K562 (cell line): ENCODE results near the gene EEF2. TPM values are rescaled to one million over a fixed set of nuclear protein-coding genes. Genes with fewer than 3 reads are reported as not detected.

Source experiments
- E2F3 ChIP-seq: fragments of 250-450 bp; sonication (Bioruptor Pico); IDR thresholded peaks from 2 replicates; pipeline ENCODE4 v1.4.0; 2020; ENCODE audit warnings: mild to moderate bottlenecking
- NCOA2 ChIP-seq, 2 experiments: fragments of 450-650 bp; IDR thresholded peaks; 2 replicates each; pipeline ENCODE4 v1.6.1; 2018; ENCODE audit warnings: mild to moderate bottlenecking in 2 of 2, moderate library complexity in 1 of 2; ENCODE audit not compliant: partially characterized antibody in 2 of 2
- polyA plus RNA-seq, 8 experiments: library from polyadenylated mRNA; depleted of rRNA in 4 of 8; stranded (reverse) in 5 of 8; unstranded in 3 of 8; fragments of >200 nt; fragmentation: Nextera tagmentation in 2 of 8; fragmentation: Illumina TruSeq in 1 of 8; extraction: Ambion mirVana in 2 of 8; extraction: Trizol in 1 of 8; gene quantifications; 2 replicates each; pipeline versions ENCODE4 v1.2.1 to v1.2.3, GENCODE V29; 2011 to 2014; ENCODE audit warnings: inconsistent platforms in 1 of 8, missing spikeins in 1 of 8
- total RNA-seq, 7 experiments: library from RNA; depleted of rRNA in 6 of 7; stranded (reverse); fragments of >200 nt in 6 of 7; fragmentation: Illumina TruSeq in 2 of 7; extraction: Trizol in 2 of 7; gene quantifications; 2 replicates each; pipeline versions ENCODE4 v1.2.1 to v1.2.3, GENCODE V29; 2011 to 2021; ENCODE audit warnings: low replicate concordance in 1 of 7
- TF ChIP-seq, protein P1 (sequence below): fragments of 250-450 bp; sonication (Bioruptor Pico); IDR thresholded peaks from 2 replicates; pipeline ENCODE4 v1.4.0; 2020
- TF ChIP-seq, protein P2 (sequence below): sonication (generic); formaldehyde crosslinking; IDR thresholded peaks from 2 replicates; pipeline ENCODE4 v1.8.1; 2023; ENCODE audit warnings: missing genetic modification reagents, mild to moderate bottlenecking, borderline replicate concordance
- TF ChIP-seq, protein P3 (sequence below), 2 experiments: IDR thresholded peaks; 2 replicates each; pipeline ENCODE4 v1.6.1; 2011; ENCODE audit warnings: borderline replicate concordance in 1 of 2, control low read depth in 1 of 2, low read depth in 1 of 2, low read length in 1 of 2, mild to moderate bottlenecking in 1 of 2, mixed read lengths in 1 of 2, moderate library complexity in 1 of 2; ENCODE audit not compliant: insufficient read depth in 1 of 2, insufficient read length in 1 of 2, poor library complexity in 1 of 2, severe bottlenecking in 1 of 2; ENCODE audit errors: extremely low read depth in 1 of 2
- TF ChIP-seq, protein P4 (sequence below): conservative IDR thresholded peaks from 2 replicates; pipeline ENCODE4 v1.6.1; 2011; ENCODE audit warnings: low read depth, mild to moderate bottlenecking, low read length; ENCODE audit not compliant: control insufficient read depth
- TF ChIP-seq, protein P5 (sequence below): sonication (generic); formaldehyde crosslinking; IDR thresholded peaks from 2 replicates; pipeline ENCODE4 v1.8.1; 2022; ENCODE audit warnings: missing genetic modification reagents
- TF ChIP-seq, protein P6 (sequence below): fragments of 250-450 bp; sonication (Bioruptor Pico); IDR thresholded peaks from 2 replicates; pipeline ENCODE4 v1.8.0; 2021; ENCODE audit warnings: borderline replicate concordance, mild to moderate bottlenecking, moderate library complexity; ENCODE audit not compliant: poor library complexity, severe bottlenecking

Gene EEF2
- total and polyA plus RNA-seq, 9 of the 15 experiments (the other 6 are each of a cell fraction or from before 2014, with no cell fraction given) = 372 to 3,003 (median 1,453) TPM

DNA sequence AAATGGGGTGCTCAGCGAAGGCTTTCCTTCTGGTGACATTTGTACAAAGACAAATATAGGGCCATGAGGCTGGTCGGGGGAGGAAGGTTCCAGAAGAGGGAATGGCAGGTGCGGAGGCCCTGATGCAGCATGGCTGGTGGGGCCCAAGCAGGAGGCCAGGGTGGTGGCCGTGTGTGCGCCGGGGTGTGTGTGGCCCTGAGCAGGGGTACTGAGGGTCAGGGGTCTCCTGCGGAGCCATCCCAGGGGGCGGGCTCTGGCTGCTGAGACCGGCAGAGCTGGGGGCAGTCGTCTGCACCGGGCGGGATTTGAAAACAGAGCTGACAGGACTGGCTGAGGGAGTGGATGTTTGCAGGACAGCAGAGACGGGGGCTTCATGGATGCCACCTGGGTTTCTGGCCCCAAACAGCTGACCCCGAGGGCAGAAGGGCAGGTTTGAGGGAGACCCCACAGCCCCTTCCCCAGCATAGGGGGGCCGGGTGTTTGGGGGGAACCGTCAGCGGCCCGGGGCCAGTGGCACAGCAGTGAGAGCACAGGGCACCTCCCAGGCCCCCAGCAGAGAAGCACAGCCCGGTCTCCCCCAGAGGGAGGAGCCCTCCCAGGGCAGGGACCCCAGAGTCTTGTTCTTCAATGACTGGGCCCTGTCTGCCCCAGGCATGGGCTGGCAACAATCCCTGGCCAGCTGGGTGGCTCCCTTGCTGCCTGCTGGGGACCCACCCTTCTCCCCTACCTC lies 33.7 kb upstream of the EEF2 start (continued):
- TF ChIP-seq, protein P1, sequence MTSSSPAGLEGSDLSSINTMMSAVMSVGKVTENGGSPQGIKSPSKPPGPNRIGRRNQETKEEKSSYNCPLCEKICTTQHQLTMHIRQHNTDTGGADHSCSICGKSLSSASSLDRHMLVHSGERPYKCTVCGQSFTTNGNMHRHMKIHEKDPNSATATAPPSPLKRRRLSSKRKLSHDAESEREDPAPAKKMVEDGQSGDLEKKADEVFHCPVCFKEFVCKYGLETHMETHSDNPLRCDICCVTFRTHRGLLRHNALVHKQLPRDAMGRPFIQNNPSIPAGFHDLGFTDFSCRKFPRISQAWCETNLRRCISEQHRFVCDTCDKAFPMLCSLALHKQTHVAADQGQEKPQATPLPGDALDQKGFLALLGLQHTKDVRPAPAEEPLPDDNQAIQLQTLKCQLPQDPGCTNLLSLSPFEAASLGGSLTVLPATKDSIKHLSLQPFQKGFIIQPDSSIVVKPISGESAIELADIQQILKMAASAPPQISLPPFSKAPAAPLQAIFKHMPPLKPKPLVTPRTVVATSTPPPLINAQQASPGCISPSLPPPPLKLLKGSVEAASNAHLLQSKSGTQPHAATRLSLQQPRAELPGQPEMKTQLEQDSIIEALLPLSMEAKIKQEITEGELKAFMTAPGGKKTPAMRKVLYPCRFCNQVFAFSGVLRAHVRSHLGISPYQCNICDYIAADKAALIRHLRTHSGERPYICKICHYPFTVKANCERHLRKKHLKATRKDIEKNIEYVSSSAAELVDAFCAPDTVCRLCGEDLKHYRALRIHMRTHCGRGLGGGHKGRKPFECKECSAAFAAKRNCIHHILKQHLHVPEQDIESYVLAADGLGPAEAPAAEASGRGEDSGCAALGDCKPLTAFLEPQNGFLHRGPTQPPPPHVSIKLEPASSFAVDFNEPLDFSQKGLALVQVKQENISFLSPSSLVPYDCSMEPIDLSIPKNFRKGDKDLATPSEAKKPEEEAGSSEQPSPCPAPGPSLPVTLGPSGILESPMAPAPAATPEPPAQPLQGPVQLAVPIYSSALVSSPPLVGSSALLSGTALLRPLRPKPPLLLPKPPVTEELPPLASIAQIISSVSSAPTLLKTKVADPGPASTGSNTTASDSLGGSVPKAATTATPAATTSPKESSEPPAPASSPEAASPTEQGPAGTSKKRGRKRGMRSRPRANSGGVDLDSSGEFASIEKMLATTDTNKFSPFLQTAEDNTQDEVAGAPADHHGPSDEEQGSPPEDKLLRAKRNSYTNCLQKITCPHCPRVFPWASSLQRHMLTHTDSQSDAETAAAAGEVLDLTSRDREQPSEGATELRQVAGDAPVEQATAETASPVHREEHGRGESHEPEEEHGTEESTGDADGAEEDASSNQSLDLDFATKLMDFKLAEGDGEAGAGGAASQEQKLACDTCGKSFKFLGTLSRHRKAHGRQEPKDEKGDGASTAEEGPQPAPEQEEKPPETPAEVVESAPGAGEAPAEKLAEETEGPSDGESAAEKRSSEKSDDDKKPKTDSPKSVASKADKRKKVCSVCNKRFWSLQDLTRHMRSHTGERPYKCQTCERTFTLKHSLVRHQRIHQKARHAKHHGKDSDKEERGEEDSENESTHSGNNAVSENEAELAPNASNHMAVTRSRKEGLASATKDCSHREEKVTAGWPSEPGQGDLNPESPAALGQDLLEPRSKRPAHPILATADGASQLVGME (CRISPR knock-in tag) = no peak
- TF ChIP-seq, protein P2, sequence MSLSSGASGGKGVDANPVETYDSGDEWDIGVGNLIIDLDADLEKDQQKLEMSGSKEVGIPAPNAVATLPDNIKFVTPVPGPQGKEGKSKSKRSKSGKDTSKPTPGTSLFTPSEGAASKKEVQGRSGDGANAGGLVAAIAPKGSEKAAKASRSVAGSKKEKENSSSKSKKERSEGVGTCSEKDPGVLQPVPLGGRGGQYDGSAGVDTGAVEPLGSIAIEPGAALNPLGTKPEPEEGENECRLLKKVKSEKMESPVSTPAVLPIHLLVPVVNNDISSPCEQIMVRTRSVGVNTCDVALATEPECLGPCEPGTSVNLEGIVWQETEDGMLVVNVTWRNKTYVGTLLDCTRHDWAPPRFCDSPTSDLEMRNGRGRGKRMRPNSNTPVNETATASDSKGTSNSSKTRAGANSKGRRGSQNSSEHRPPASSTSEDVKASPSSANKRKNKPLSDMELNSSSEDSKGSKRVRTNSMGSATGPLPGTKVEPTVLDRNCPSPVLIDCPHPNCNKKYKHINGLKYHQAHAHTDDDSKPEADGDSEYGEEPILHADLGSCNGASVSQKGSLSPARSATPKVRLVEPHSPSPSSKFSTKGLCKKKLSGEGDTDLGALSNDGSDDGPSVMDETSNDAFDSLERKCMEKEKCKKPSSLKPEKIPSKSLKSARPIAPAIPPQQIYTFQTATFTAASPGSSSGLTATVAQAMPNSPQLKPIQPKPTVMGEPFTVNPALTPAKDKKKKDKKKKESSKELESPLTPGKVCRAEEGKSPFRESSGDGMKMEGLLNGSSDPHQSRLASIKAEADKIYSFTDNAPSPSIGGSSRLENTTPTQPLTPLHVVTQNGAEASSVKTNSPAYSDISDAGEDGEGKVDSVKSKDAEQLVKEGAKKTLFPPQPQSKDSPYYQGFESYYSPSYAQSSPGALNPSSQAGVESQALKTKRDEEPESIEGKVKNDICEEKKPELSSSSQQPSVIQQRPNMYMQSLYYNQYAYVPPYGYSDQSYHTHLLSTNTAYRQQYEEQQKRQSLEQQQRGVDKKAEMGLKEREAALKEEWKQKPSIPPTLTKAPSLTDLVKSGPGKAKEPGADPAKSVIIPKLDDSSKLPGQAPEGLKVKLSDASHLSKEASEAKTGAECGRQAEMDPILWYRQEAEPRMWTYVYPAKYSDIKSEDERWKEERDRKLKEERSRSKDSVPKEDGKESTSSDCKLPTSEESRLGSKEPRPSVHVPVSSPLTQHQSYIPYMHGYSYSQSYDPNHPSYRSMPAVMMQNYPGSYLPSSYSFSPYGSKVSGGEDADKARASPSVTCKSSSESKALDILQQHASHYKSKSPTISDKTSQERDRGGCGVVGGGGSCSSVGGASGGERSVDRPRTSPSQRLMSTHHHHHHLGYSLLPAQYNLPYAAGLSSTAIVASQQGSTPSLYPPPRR (CRISPR knock-in tag) = no peak
- TF ChIP-seq NCOA2 (IDR thresholded peaks at IDR 0.05; ENCODE audit: partially characterized antibody in 2 of 2) = no peak
- TF ChIP-seq, protein P3, sequence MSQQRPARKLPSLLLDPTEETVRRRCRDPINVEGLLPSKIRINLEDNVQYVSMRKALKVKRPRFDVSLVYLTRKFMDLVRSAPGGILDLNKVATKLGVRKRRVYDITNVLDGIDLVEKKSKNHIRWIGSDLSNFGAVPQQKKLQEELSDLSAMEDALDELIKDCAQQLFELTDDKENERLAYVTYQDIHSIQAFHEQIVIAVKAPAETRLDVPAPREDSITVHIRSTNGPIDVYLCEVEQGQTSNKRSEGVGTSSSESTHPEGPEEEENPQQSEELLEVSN (IDR thresholded peaks at IDR 0.05; ENCODE audit: borderline replicate concordance in 1 of 2, extremely low read depth in 1 of 2, insufficient read depth in 1 of 2, insufficient read length in 1 of 2, low read depth in 1 of 2, low read length in 1 of 2, poor library complexity in 1 of 2, severe bottlenecking in 1 of 2) = no peak
- TF ChIP-seq, protein P4, sequence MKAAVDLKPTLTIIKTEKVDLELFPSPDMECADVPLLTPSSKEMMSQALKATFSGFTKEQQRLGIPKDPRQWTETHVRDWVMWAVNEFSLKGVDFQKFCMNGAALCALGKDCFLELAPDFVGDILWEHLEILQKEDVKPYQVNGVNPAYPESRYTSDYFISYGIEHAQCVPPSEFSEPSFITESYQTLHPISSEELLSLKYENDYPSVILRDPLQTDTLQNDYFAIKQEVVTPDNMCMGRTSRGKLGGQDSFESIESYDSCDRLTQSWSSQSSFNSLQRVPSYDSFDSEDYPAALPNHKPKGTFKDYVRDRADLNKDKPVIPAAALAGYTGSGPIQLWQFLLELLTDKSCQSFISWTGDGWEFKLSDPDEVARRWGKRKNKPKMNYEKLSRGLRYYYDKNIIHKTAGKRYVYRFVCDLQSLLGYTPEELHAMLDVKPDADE = no peak
- no peak for TF ChIP-seq E2F3 (CRISPR knock-in tag)
- TF ChIP-seq, protein P5, sequence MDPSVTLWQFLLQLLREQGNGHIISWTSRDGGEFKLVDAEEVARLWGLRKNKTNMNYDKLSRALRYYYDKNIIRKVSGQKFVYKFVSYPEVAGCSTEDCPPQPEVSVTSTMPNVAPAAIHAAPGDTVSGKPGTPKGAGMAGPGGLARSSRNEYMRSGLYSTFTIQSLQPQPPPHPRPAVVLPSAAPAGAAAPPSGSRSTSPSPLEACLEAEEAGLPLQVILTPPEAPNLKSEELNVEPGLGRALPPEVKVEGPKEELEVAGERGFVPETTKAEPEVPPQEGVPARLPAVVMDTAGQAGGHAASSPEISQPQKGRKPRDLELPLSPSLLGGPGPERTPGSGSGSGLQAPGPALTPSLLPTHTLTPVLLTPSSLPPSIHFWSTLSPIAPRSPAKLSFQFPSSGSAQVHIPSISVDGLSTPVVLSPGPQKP (CRISPR knock-in tag) = no peak
- TF ChIP-seq, protein P6, sequence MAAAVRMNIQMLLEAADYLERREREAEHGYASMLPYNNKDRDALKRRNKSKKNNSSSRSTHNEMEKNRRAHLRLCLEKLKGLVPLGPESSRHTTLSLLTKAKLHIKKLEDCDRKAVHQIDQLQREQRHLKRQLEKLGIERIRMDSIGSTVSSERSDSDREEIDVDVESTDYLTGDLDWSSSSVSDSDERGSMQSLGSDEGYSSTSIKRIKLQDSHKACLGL (CRISPR knock-in tag) = no peak
